GM12892 (cell line): Measurements from ENCODE around the gene TMPO.
A peak's percentile ranks its signal among the peaks of the same experiment; 100 is the strongest.
"Not testable (repeated sequence)": the region's sequence is repeated elsewhere in the genome, so short reads cannot be mapped to it uniquely, and the experiment has no call there.

Experiments used
- DNase-seq: peaks from one replicate; pipeline ENCODE4 v3.0.0; 2011; ENCODE audit not compliant: insufficient read length
- FAIRE-seq: peaks from 2 replicates; lab custom pipeline; 2011; peaks lifted over from hg19 to GRCh38; lab: Jason Lieb, UNC
- POLR2A ChIP-seq: IDR thresholded peaks from 2 replicates; pipeline ENCODE4 v1.6.1; 2011; ENCODE audit warnings: low read depth, low read length, control low read depth
- POLR2AphosphoS5 ChIP-seq: IDR thresholded peaks from 2 replicates; pipeline ENCODE4 v1.6.1; 2011; ENCODE audit warnings: low read depth, low read length, control low read depth
- TAF1 ChIP-seq: IDR thresholded peaks from 2 replicates; pipeline ENCODE4 v1.6.1; 2011; ENCODE audit warnings: low read depth, mild to moderate bottlenecking, control low read depth, low read length, borderline replicate concordance

TMPO gene

GRCh38 chr12:98592825-98593322 lies 77.5 kb downstream of the TMPO start:
- FAIRE-seq (no peak), DNase-seq (no peak)
- TF ChIP-seq TAF1 (no peak), POLR2A (no peak), POLR2AphosphoS5 (no peak)

DNA sequence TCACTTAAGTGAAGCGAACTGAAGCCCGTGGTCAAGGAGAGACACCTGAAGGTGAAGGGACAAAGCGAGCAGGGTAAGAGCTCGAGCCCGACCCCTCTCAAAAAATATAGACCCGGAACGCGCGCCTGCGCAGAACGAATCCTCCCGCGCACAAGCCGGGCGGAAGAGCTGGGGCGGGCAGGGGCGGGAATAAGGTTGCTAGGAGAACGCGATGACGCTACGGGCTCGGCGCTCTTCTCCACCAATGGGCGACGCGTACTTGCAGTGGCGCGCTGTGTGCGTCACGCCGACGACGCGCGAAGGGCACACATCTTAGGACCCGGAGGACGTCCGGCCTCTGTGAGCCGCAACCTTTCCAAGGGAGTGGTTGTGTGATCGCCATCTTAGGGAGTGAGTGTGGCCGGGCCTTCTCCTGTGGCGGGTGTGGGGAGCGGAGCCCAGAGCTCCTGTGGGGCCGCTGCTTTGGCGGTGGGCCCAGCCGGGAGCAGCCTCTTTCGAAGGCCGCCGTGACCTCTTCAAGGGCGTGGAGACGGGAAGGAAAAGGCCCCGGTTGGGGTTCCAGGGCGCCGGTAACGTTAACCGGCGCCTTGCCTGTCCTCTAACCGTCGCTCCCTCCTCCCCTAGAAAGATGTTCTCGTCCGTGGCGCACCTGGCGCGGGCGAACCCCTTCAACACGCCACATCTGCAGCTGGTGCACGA lies 78.1 kb downstream of the TMPO start, which contains the start of gene SLC25A3:
TSS of gene SLC25A3 (plus strand) at position 336 of the 699 bp plus-strand sequence. CDS start at position 629, 293 bp downstream.
- DNase-seq = peak; percentile 85
- TF ChIP-seq POLR2A (peak; percentile 99), POLR2AphosphoS5 (peak; percentile 99), TAF1 (peak; percentile 93)
- peak; percentile 99 for FAIRE-seq

DNA sequence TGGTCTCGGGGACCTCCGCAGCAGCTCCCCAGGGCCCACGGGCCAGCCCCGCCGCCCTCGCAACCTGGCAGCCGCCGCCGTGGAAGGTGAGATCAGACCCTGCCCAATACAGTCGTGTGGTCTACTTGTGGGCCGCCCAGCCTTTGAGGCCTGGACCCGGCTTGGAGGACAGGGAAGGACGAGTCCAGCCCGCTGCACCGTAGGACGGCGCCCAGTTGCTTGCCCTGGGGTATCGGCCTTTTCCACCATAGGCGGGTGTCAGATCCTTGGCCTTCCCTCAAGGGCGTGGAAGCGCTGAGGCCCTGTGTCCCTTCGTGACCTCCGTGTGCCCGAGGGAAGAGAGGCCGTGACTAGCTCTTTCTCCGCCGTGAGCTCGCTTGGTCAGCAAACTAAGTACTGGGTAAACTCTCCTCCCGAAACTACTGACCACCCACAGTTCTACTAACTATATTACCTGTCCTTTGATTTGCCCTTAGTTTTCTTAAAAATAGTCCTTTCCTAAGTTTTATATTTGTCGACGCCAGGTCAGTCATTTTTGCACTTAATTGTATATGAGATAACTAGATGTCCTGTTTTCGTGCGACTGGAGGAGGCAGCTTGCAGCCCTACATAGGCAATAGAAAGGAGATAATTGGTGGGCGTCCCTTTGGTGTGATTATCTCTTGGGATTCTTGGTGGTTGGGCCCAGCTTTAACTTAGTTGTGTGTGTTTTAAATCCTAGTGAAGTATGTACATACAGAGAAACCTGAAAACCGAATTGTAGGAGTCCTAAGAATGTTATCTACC lies 78.9 kb downstream of the TMPO start:
- FAIRE-seq (no peak), DNase-seq (no peak)
- TF ChIP-seq POLR2AphosphoS5 = no peak
- no peak for TF ChIP-seq TAF1
- no peak; the same call in 1 of the 2 replicates for TF ChIP-seq POLR2A

GRCh38 chr12:98595243-98595988 lies 80.0 kb downstream of the TMPO start:
- FAIRE-seq (no peak), DNase-seq (no peak)
- TF ChIP-seq TAF1 = no peak
- no peak for TF ChIP-seq POLR2A
- TF ChIP-seq POLR2AphosphoS5 = no peak

DNA sequence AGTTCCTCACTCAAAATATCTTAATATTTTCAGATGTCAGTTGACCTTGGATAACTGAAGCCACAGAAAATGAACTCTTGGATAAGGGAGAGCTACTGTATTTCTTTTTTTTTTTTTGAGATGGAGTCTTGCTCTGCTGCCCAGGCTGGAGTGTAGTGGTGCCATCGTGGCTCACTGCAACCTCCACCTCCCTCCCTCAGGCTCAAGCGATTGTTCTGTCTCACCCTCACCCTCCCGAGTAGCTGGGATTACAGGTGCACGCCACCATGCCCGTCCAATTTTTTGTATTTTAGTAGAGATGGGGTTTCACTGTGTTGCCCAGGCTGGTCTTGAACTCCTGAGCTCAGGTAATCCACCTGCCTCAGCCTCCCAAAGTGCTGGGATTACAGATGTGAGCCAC lies 81.9 kb downstream of the TMPO start:
- not testable (repeated sequence) for FAIRE-seq, DNase-seq
